HG02973 (cell line): Measurements from ENCODE around the gene CPPED1.
"Not testable (repeated sequence)": the region's sequence is repeated elsewhere in the genome, so short reads cannot be mapped to it uniquely, and the experiment has no call there.

Source experiments
- ATAC-seq: cut with Tn5 transposase; IDR thresholded peaks from one replicate; pipeline ENCODE4 v1.9.1; 2021; ENCODE audit warnings: moderate library complexity; ENCODE audit not compliant: unreplicated experiment

The CPPED1 gene, protein sequence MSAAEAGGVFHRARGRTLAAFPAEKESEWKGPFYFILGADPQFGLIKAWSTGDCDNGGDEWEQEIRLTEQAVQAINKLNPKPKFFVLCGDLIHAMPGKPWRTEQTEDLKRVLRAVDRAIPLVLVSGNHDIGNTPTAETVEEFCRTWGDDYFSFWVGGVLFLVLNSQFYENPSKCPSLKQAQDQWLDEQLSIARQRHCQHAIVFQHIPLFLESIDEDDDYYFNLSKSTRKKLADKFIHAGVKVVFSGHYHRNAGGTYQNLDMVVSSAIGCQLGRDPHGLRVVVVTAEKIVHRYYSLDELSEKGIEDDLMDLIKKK

DNA sequence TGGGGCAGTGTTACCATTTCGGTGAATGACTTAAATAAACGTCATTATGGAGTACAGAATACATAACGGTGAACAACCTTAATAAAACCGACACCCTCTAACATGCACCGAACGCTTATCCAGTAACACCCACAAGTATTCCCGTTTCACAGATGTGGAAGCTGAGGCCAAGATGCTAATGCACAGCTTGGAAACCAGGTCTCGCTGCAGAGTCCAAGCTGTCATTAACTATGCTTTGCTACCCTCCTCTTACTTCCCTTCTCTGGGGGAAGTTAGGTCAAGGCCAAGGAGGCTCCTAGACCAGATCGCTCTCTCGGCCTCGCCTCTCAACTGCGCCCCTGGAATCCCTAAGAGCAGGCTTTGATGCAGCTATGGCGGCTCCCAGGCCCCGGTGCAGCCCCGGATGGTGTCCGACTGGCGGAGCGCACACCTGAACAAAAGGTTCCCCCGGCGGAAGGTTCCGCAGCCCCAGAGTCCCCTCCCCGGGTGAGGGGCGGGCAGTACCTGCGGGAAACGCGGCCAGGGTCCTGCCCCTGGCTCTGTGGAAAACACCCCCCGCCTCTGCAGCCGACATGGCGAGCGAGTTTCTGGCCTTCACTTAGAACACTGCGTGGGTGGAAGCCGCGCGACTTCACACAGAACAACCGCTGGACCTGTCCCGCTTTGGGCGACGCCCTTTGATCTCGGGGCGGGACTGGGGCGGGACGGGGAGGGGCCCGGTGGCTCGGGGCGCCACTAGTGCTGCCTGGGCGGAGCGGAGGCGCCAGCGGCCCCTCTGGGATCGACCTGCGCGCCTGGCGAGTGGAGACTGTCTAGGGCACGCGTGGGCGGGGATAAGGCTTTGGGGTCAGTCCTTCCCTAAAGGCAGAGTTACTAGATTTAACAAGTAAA lies at the start of gene CPPED1:
Gene CPPED1, minus strand, starts transcription at position 685 of the 891 bp plus-strand sequence. Its CDS starts 111 bp downstream, at position 574.
- ATAC-seq = peak; percentile 84

DNA sequence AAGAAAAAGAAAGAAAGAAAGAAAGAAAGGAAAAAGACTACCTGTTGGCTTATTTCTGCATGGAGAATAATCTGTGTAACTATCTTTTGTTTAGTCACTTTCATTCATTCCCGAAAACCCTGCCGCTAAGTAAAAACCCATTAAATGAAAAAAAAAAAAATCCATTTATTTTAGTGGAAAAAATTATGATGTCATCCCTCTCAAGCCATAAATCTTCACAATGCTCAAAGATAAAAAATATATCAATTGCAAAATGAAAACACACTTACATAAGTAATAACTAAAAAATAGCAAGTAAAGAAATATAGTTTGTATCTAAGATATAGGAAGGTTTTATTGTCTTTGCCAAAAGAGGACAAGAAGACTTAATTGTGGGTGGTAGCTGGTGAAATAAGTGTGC lies 46.5 kb upstream of the CPPED1 start:
- ATAC-seq = no peak

DNA sequence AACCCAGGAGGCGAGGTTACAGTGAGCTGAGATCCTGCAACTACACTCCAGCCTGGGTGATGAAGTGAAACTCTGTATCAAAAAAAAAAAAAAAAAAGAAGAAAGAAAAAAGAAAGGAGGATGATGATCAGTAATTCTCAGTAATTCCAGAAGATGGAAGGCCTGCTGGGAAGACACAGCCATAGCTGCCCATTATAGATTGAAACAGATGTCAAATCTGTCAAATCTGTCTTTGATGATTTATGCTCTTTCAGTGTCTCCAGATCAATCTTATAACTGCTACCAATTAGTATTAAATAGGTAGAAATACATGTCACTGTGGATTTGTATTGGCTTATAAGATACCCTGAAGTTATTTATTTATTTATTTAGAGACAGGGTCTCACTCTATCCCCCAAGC lies 42.9 kb upstream of the CPPED1 start:
- ATAC-seq = no peak

DNA sequence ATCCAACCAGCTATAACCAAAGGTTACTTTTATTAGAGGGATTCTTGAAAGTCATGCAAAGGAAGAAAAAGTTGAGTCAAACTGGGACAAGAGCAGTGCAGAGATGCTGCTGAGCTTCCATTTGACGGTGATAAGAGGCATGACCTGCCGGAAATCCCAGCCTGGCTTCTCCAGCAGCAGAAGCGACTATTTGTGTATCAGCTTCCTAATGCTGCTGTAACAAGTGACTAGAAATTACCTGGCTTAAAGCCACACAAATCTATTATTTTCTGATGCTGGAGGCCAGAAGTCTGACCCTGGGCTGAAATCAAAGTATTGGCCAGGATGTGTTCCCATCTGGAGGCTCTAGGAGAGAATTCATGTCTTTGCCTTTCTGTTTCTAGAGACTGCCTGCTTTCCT lies 41.6 kb upstream of the CPPED1 start:
- no peak for ATAC-seq

DNA sequence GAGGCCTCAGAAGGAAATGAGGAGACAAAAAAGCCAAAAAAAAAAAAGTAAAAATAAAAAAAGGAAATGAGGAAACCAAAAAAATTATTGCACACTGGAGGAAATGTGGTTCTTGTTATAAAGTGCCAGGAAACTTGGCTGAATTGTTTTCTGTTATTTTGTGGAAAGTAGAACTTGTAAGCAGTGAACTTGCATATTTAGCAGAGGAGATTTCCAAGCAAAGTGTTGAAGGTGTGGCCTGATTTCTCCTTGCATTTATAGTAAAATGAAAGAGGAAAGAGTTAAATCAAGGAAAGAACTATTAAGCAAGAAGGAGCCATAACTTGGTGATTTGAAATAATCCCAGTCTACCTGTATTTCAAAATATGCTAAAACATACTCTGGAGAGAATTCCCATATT lies 34.1 kb upstream of the CPPED1 start:
- ATAC-seq = no peak

DNA sequence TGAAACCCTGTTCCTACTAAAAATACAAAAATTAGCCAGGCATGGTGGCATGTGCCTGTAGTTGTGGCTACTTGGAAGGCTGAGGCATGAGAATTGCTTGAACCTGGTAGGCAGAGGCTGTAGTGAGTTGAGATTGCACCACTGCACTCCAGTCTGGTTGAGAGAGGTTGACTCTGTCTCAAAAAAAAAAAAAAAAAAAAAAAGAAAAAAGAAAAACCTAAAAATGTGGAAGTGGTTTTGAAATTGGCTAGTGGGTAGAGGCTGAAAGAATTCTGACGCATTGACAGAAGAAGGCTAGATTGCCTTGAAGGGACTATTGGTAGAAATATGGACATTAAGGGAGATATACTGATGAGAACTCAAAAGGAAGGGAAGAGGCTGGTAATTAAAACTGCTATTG lies 33.6 kb upstream of the CPPED1 start:
- ATAC-seq = no peak

DNA sequence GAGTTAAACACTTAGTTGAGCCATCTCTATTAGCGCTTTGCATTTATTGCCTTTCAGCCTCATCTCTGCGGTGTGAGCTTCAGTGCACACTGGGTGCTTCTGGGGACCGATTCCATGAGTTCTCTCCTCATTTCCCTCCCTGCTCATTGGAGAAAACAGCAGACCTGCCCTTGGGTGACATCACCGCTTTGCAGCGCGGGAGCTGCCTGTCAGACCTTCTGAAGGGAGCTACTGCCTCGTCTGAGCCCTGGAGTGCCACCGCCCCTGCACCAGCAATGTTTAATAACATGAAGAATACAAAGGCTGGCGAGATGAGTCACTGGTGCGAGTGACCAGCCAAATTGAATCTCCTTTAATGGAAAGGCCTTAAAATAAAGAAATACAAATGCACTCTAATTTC lies 30.2 kb upstream of the CPPED1 start:
- no peak for ATAC-seq

DNA sequence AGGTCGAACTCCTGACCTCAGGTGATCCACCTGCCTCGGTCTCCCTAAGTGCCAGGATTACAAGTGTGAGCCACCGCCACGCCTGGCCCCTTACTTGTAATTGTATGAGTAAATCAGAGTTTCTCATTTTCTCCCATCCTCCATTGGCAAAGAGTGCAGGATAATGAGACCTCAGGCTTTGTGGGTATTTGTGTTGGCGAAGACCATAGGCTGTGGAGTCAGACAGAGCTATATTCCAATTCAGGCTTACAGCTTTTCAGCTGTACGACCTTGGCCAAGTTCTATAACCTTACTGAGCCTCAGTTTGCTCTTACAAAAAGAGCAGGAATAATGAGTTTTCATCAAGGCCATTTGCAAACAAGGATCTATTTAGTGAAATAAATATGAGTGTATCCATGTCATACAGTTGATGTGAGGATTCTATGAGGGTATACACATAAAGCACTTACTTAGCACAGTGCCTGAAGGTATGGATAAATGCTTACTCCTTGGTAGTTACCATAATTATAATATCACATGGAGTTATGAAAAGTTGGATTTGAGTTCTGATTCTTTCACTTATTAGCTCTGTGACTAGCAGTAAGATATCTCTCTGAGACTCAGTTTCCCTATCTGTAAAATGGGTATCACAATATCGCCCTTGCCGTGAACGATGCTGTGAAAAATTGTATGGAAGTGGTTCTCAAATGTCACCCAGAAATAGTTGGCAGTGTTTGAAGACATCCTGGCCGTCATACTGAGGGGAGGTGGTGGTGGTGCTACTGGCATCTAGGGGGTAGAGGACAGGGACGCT lies 25.6 kb upstream of the CPPED1 start:
- ATAC-seq = no peak

DNA sequence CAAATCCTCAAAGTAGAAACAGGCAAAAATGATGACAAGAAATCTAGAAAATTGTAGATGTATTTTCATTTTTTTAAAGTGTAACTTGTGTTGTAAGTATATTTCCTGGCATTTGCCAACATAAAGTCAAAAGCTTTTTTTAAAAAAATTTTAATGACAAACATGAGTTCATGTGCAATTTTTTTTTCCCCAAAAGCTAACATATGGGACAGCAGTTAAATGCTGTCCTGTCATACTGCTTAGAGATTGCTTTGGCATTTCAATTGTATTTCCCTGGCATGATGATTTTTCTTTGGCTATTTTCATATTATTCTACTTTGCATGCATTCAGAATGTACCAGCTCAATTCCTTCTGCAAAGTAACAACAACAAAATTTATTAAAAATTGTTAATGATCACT lies 24.5 kb upstream of the CPPED1 start:
- no peak for ATAC-seq

DNA sequence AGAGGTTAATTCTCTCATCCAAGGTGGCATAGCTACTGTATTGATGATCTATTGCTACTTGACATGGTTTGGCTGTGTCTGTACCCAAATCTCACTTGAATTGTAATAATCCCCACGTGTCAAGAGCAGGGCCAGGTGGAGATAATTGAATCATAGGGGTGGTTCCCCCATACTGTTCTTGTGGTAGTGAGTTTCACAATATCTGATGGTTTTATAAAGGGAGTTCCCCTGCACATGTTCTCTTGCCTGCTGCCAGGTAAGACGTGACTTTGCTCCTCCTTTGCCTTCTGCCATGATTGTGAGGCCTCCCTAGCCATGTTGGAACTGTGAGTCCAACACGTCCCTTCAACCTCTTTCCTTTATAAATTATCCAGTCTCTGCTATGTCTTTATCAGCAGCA lies 22.9 kb upstream of the CPPED1 start:
- no peak for ATAC-seq

DNA sequence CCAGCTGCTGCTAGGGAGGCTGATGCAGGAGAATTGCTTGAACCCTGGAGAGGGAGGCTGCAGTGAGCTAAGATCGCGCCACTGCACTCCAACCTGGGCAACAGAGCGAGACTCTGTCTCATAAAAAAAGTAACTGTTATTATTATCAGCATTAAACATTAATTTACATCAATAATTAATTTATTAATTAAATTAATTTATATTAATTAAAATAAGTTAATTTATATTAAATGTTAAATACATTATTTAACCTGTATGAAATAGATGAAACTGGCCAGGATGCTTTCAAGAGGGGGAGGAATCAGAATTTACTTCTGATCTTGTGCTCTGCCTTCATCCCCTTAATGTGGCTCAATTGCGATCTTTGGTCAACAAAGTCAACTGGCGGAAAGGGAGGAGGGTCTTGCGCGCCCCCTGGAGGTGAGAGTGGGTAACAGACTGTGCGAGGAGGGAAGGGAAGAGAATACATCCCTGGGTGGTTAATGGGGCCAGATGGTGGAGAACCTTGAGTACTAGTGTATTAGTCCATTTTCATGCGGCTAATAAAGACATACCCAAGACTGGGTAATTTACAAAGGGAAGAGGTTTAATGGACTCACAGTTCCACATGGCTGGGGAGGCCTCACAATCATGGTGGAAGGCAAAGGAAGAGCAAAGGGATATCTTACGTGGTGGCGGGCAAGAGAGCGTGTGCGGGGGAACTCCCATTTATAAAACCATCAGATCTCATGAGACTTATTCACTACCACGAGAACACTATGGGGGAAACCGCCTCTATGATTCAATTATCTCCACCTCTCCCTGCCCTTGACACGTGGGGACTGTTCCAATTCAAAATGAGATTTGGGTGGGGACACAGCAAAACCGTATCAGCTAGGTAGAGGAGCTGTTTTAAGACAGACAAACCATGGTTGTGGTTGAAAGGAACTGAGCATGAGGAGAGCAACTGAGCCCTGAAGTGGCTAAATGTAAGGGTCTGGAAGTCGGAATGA lies 15.7 kb upstream of the CPPED1 start:
- ATAC-seq = no peak

DNA sequence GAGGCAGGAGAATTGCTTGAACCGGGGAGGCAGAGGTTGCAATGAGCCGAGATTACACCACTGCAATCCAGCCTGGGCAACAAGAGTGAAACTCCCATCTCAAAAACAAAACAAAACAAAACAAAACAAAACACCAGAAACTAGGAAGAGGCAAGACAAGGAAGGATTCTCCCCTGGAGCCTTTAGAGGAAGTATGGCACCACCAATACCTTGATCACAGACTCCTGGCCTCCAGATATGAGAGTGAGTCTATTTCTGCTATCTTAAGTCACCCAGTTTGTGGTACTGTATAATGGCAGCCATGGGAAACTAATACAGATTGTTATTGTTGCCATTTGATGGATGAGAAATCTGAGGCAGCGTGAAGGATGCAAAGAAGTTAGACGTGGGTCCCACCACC lies 14.6 kb upstream of the CPPED1 start:
- ATAC-seq = no peak

DNA sequence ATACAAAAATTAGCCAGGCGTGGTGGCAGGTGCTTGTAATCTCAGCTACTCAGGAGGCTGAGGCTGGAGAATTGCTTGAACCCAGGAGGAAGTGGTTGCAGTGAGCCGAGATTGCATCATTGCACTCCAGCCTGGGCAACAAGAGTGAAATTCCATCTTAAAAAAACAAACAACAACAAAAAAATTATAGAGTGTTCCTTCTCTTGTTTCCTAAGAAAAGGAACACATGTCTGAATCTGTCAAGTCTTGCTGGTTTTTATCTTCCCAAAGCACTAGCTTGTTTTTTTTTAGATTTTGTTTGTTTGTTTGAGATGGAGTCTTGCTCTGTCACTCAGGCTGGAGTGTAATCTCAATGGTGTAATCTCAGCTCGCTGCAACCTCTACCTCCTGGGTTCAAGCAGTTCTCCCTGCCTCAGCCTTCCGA lies 13.1 kb upstream of the CPPED1 start:
- not testable (repeated sequence) for ATAC-seq

DNA sequence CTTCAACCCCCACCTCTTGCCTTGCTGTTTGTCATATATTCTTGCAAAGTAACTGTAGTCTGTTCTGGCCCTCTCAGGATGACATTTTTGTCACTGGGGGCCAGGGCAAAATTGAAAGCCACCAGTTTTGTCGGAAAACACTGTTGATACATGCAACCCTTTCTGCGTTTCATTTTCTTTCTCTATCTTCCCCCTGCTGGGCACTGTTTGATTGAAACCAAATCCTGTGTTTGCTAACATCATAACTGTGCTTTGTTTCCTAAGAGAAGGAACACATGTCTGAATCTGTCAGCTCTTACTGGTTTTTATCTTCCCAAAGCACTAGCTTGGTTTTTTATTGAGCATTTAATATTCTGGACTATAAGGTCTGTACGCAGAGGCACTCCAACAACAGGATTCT lies 11.7 kb upstream of the CPPED1 start:
- ATAC-seq = no peak

DNA sequence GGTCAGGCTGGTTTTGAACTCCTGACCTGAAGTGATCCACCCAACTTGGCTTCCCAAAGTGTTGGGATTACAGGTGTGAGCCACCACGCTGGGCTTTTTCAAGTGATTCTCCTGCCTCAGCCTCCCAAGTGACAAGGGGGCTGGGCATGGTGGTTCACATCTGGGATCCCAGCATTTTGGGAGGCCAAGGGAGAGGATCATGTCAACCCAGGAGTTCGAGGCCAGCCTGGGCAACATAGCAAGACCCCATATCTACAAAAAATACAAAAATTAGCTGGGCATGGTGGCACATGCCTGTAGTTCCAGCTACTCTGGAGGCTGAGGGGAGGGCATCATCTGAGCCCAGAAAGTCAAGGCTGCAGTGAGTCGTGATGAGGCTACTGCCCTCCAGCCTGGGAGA lies 10.0 kb upstream of the CPPED1 start:
- not testable (repeated sequence) for ATAC-seq

DNA sequence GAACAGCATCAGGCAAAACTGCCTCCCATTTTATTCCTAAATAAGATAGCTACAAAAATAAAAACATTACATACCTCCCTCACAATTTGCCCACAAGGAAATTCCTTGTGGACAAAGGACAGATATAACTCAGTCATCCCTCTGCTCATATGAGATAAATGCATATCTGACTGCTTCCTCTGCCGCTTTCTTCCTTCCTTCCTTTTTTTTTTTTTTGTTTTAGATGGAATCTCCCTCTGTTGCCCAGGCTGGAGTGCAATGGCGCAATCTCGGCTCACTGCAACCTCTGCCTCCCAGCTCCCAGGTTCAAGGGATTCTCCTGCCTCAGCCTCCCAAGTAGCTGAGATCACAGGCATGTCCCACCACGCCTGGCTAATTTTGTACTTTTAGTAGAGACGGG lies 9.6 kb upstream of the CPPED1 start:
- not testable (repeated sequence) for ATAC-seq

DNA sequence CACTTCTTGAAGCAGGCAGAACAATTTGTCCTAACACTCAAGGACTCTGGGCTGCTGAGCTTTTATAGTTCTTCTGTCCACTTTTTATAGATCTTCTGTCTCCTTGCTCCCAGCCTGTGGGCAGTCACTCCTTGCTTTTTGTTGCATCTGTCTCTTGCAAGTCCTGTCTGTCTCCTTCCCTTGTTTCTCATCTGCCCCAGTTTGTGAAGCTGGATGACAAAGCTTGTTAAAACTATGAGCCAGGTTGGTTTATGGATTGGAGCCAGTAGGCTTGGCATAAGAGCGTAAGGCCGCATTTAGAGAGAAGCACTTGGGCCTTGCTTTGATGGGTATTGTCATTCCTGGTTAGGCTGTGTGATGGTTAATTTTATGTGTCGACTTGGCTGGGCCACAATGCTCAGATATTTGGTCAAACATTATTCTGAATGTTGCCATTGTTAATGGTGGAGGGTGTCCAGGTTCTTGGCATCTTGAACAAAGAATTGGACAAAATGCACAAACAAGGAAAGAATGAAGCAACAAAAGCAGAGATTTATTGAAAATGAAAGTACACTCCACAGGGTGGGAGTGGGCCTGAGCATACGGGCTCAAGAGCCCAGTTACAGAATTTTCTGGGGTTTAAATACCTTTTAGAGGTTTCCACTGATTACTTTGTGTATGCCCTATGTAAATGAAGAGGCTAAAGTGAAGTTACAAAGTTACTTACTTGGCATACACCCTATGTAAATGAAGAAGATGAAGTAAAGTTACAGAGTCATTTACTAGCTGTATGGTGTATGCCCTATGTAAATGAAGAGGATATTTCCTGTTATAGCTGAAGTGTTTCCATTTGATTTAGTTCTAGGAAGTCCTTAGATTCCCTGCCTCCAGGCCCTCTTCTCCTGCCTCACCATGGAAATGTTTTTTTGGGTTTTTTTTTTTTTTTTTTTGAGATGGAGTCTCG lies 8.0 kb upstream of the CPPED1 start:
- ATAC-seq = no peak

DNA sequence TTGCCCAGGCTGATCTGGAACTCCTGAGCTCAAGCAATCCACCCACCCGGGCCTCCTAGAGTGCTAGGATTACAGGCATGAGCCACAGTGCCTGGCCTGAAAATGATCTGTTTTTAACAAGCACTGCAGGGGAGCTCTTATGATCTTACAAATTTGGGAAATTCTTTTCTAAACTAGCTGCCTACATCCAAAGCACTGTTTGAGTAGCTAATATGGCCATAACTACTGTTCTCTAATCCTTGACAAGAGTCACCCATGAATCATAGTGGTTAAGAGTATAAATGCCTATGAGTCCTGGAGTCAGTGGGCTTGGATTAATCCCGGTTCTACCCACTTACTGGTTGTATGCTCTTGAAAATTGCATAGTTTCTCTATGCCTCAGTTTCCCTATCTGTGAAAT lies 1.4 kb upstream of the CPPED1 start:
- ATAC-seq = no peak

DNA sequence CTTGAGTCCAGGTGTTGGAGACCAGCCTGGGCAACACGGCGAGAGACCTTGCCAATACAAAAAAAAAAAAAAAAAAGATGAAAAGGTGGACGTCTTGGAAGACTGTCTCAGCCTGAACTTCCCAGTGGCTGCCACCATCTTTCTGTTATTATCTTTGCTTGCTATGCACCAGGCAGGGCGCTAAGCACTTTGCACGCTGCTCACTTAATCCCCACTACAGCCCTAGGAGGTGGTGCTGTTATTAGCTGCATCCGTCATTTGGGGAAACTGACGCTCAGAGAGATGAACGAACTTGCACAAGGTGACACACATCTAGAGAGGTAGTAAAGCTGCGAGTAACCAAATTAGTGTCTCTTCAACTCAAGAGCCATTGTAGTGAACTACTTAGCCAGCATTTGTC lies 708 bp upstream of the CPPED1 start:
- no peak for ATAC-seq
